Measurements from ENCODE around the gene NME9.

GRCh38 chr3:138289701-138290100, 40.0 kb downstream of the NME9 start:
- no peak for TF ChIP-seq CTCF (IDR thresholded peaks at IDR 0.05 in 4 of 5, conservative IDR thresholded peaks at IDR 0.05 in 1 of 5)
- TF ChIP-seq POLR2A (IDR thresholded peaks at IDR 0.05): no peak
